IMR-90 (cell line): ENCODE results near the gene OR6C4. TPM values are rescaled to one million over a fixed set of nuclear protein-coding genes. Genes with fewer than 3 reads are reported as not detected.

Experiments used
- ATAC-seq: fragments of 200-7000 bp; cut with Tn5 transposase; 2 replicates; pipeline ENCODE4 v1.9.1; 2020; ENCODE audit warnings: low read depth, mild to moderate bottlenecking, moderate library complexity
- BruUV-seq: library from RNA; stranded (reverse); fragments of 400-500 nt; replicated peaks from 2 replicates; lab custom pipeline; 2021; lab: Mats Ljungman, UMichigan
- CTCF ChIA-PET: fragments of 300-600 bp; formaldehyde crosslinking; extraction: SDS; loops from one replicate; lab custom pipeline; 2021; ENCODE audit warnings: antibody characterized with exemption; lab: Yijun Ruan, JAX
- POLR2A ChIA-PET: fragments of 300-600 bp; sonication (Branson Sonifier 250); formaldehyde crosslinking; loops from one replicate; lab custom pipeline; 2022; ENCODE audit warnings: antibody characterized with exemption; ENCODE audit not compliant: unreplicated experiment; lab: Charles Lee
- DNase-seq: peaks from one replicate; pipeline ENCODE4 v3.0.0; 2013
- H2AFZ ChIP-seq: replicated peaks from 2 replicates; pipeline ENCODE3; 2013; ENCODE audit warnings: low read length, mild to moderate bottlenecking; ENCODE audit not compliant: poor library complexity
- H2AK5ac ChIP-seq: 2 replicates; pipeline ENCODE4 v1.6.1; 2013; ENCODE audit warnings: low read depth, low read length, inconsistent platforms
- H2AK9ac ChIP-seq: replicated peaks from 2 replicates; pipeline ENCODE3; 2013; ENCODE audit warnings: mild to moderate bottlenecking, low read depth, low read length, moderate library complexity; ENCODE audit not compliant: poor library complexity
- H2BK120ac ChIP-seq: 2 replicates; pipeline ENCODE4 v1.6.1; 2013; ENCODE audit warnings: low read depth, low read length, inconsistent platforms
- H2BK15ac ChIP-seq: 3 replicates; pipeline ENCODE4 v1.6.1; 2013; ENCODE audit warnings: low read depth, low read length, inconsistent platforms
- H2BK20ac ChIP-seq: 2 replicates; pipeline ENCODE4 v1.6.1; 2013; ENCODE audit warnings: low read depth, mild to moderate bottlenecking, inconsistent platforms, low read length, moderate library complexity
- H2BK5ac ChIP-seq: 2 replicates; pipeline ENCODE4 v1.6.1; 2013; ENCODE audit warnings: mild to moderate bottlenecking, low read depth, low read length, inconsistent platforms; ENCODE audit not compliant: poor library complexity, severe bottlenecking
- H3K14ac ChIP-seq: replicated peaks from 2 replicates; pipeline ENCODE4 v1.6.1; 2013; ENCODE audit warnings: low read depth, low read length, inconsistent platforms
- H3K18ac ChIP-seq: 2 replicates; pipeline ENCODE4 v1.6.1; 2013; ENCODE audit warnings: low read depth, low read length, control low read depth
- H3K23ac ChIP-seq: 2 replicates; pipeline ENCODE4 v1.6.1; 2013; ENCODE audit warnings: low read depth, low read length, inconsistent platforms
- H3K27ac ChIP-seq: 2 replicates; pipeline ENCODE4 v1.5.1; 2013; ENCODE audit warnings: mild to moderate bottlenecking, control low read depth, low read length; ENCODE audit not compliant: insufficient read depth
- H3K27me3 ChIP-seq: 2 replicates; pipeline ENCODE4 v1.6.1; 2013; ENCODE audit warnings: low read length; ENCODE audit not compliant: control insufficient read depth, insufficient read depth
- H3K36me3 ChIP-seq: 2 replicates; pipeline ENCODE4 v1.6.1; 2013; ENCODE audit warnings: low read length, mixed read lengths; ENCODE audit not compliant: control insufficient read depth, insufficient read depth
- H3K4ac ChIP-seq: 2 replicates; pipeline ENCODE4 v1.6.1; 2013; ENCODE audit warnings: low read depth, low read length, inconsistent platforms
- H3K4me1 ChIP-seq: 2 replicates; pipeline ENCODE4 v1.6.1; 2013; ENCODE audit warnings: low read length, mixed read lengths; ENCODE audit not compliant: control insufficient read depth, insufficient read depth
- H3K4me2 ChIP-seq: 2 replicates; pipeline ENCODE4 v1.6.1; 2013; ENCODE audit warnings: low read depth, mild to moderate bottlenecking, control low read depth, low read length, moderate library complexity
- H3K4me3 ChIP-seq: 2 replicates; pipeline ENCODE4 v1.5.1; 2013; ENCODE audit warnings: low read depth, mild to moderate bottlenecking, control low read depth, low read length, moderate library complexity; ENCODE audit not compliant: insufficient read depth
- H3K56ac ChIP-seq: 2 replicates; pipeline ENCODE4 v1.6.1; 2013; ENCODE audit warnings: low read length, inconsistent platforms; ENCODE audit not compliant: insufficient read depth; ENCODE audit errors: extremely low read depth
- H3K79me1 ChIP-seq, 2 experiments: 2 replicates each; pipeline ENCODE4 v1.6.1; 2013; ENCODE audit warnings: low read length in 2 of 2, inconsistent platforms in 1 of 2, low read depth in 1 of 2
- H3K9ac ChIP-seq: 2 replicates; pipeline ENCODE4 v1.6.1; 2013; ENCODE audit warnings: low read depth, low read length, control low read depth
- H3K9me1 ChIP-seq: 2 replicates; pipeline ENCODE4 v1.6.1; 2013; ENCODE audit warnings: low read length, inconsistent platforms; ENCODE audit not compliant: insufficient read depth
- H3K9me3 ChIP-seq: 2 replicates; pipeline ENCODE4 v1.6.1; 2013; ENCODE audit warnings: low read length; ENCODE audit not compliant: control insufficient read depth, insufficient read depth
- H4K20me1 ChIP-seq: 2 replicates; pipeline ENCODE4 v1.6.1; 2013; ENCODE audit warnings: low read length, inconsistent platforms; ENCODE audit not compliant: insufficient read depth
- H4K5ac ChIP-seq: 2 replicates; pipeline ENCODE4 v1.6.1; 2013; ENCODE audit warnings: mild to moderate bottlenecking, low read depth, low read length, control low read depth
- H4K8ac ChIP-seq, 2 experiments: 2 replicates each; pipeline ENCODE4 v1.6.1; 2013; ENCODE audit warnings: low read depth in 2 of 2, low read length in 2 of 2, control low read depth in 1 of 2, inconsistent platforms in 1 of 2
- H4K91ac ChIP-seq: 2 replicates; pipeline ENCODE4 v1.6.1; 2013; ENCODE audit warnings: low read depth, low read length, inconsistent platforms; ENCODE audit not compliant: insufficient read depth
- BHLHE40 ChIP-seq: fragments of 150-350 bp; IDR thresholded peaks from 2 replicates; pipeline ENCODE4 v1.6.1; 2016; ENCODE audit warnings: mild to moderate bottlenecking, low read depth, low read length
- CEBPB ChIP-seq: IDR thresholded peaks from 2 replicates; pipeline ENCODE4 v1.6.1; 2012; ENCODE audit warnings: low read depth, low read length, improper control_type of control experiment
- CHD1 ChIP-seq: IDR thresholded peaks from 2 replicates; pipeline ENCODE4 v1.6.1; 2012; ENCODE audit warnings: low read depth, low read length, improper control_type of control experiment
- FOS ChIP-seq: fragments of 150-350 bp; IDR thresholded peaks from 2 replicates; pipeline ENCODE4 v1.6.1; 2016; ENCODE audit warnings: low read depth, low read length
- MAFK ChIP-seq: IDR thresholded peaks from 2 replicates; pipeline ENCODE4 v1.6.1; 2012; ENCODE audit warnings: low read depth, low read length, improper control_type of control experiment
- MAZ ChIP-seq: IDR thresholded peaks from 2 replicates; pipeline ENCODE4 v1.6.1; 2012; ENCODE audit warnings: low read depth, mild to moderate bottlenecking, low read length, improper control_type of control experiment, moderate library complexity, borderline replicate concordance
- MXI1 ChIP-seq: IDR thresholded peaks from 2 replicates; pipeline ENCODE4 v1.6.1; 2012; ENCODE audit warnings: low read depth, mild to moderate bottlenecking, low read length, moderate library complexity, borderline replicate concordance
- NFE2L2 ChIP-seq: fragments of 150-350 bp; IDR thresholded peaks from 2 replicates; pipeline ENCODE4 v1.6.1; 2016; ENCODE audit warnings: low read depth, mild to moderate bottlenecking, low read length
- POLR2A ChIP-seq: IDR thresholded peaks from 2 replicates; pipeline ENCODE4 v1.6.1; 2012; ENCODE audit warnings: mild to moderate bottlenecking, low read depth, low read length
- RAD21 ChIP-seq: IDR thresholded peaks from 2 replicates; pipeline ENCODE4 v1.6.1; 2012; ENCODE audit warnings: low read length, improper control_type of control experiment
- RCOR1 ChIP-seq: IDR thresholded peaks from 2 replicates; pipeline ENCODE4 v1.6.1; 2012; ENCODE audit warnings: mild to moderate bottlenecking, low read length, improper control_type of control experiment; ENCODE audit not compliant: insufficient replicate concordance
- RFX5 ChIP-seq: IDR thresholded peaks from 2 replicates; pipeline ENCODE4 v1.8.0; 2012; ENCODE audit warnings: low read depth, mild to moderate bottlenecking, low read length, moderate library complexity
- SMC3 ChIP-seq: fragments of 150-350 bp; IDR thresholded peaks from 2 replicates; pipeline ENCODE4 v1.6.1; 2016; ENCODE audit warnings: low read depth, mild to moderate bottlenecking, antibody characterized with exemption, low read length, moderate library complexity
- WGBS, 2 experiments: methylation state at CpG; one replicate each; pipeline versions ENCODE4 v1.1.5 to v1.1.7; 2013; ENCODE audit warnings: missing lambda C conversion rate in 2 of 2; ENCODE audit not compliant: insufficient read length in 1 of 2; ENCODE audit errors: extremely low coverage in 2 of 2; 5-methylcytosine and 5-hydroxymethylcytosine counted together
- dilution Hi-C: fragments of 300-500 bp; cut with HindIII; formaldehyde crosslinking; loops from one replicate; pipeline ENCODE4 v1.14.3; 2018; ENCODE audit warnings: low sequenced_read_pairs; ENCODE audit not compliant: unreplicated experiment
- in situ Hi-C: fragments of 300-500 bp; cut with MboI; formaldehyde crosslinking; loops from 3 replicates; pipeline ENCODE4 v1.14.3; 2019; ENCODE audit warnings: low sequenced_read_pairs, inconsistent platforms, mixed read lengths
- intact Hi-C: fragments of 100-400 bp; cut with micrococcal nuclease; formaldehyde crosslinking; loops from 2 replicates; pipeline ENCODE4 v1.10.0; 2022
- polyA plus RNA-seq, 3 experiments: library from polyadenylated mRNA; depleted of rRNA; stranded (reverse); fragments of >200 nt; gene quantifications; 2 replicates each; pipeline ENCODE4 v1.2.3, GENCODE V29; 2012; ENCODE audit warnings: low replicate concordance in 1 of 3
- total RNA-seq: library from RNA; depleted of rRNA; stranded (reverse); fragments of >200 nt; gene quantifications from 2 replicates; pipeline ENCODE4 v1.2.3, GENCODE V29; 2012
- TF ChIP-seq, protein P1 (sequence below): fragments of 150-350 bp; IDR thresholded peaks from 2 replicates; pipeline ENCODE4 v1.6.1; 2016; ENCODE audit warnings: low read depth, mild to moderate bottlenecking, low read length, moderate library complexity, borderline replicate concordance
- TF ChIP-seq, protein P2 (sequence below): conservative IDR thresholded peaks from 2 replicates; pipeline ENCODE4 v1.5.1; 2012; ENCODE audit warnings: mild to moderate bottlenecking, low read depth, low read length, improper control_type of control experiment
- TF ChIP-seq, protein P3 (sequence below): fragments of 150-350 bp; IDR thresholded peaks from 2 replicates; pipeline ENCODE4 v1.6.1; 2017; ENCODE audit warnings: mild to moderate bottlenecking, antibody characterized with exemption, low read length, low read depth

The OR6C4 gene
- total and polyA plus RNA-seq, 2 of the 4 experiments (the other 2 are of a cell fraction): not detected

DNA sequence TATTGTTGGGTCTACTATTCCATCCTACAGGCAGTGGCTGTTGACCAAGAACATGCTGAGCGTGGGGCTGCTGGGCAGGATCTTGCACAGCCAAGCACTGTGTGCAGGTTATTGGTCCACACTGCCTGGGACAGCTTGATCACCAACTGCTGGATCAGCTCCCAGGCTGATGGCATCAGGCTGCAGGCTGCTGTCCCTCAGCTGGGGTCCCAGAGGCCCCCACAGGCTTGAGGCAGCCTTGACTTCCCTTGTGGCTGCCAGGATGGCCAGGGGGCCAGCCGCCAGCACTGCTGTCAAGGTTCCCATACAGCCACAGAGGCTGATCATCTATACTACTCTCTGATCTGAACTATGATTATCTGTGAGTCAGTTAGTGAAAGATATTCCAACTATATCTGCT is 32.7 kb downstream of the OR6C4 start:
- Histone ChIP-seq H2BK120ac (no peak overlapping the region), H2BK15ac (no peak overlapping the region), H3K56ac (no peak overlapping the region), H2AK5ac (no peak overlapping the region), H2AFZ (no peak overlapping the region), H3K23ac (no peak overlapping the region), H3K9me1 (no peaks in the 10 kb centered on the region), H3K4me2 (no peak overlapping the region), H3K14ac (no peak overlapping the region), H4K20me1 (no peaks in the 10 kb centered on the region), H3K36me3 (no peaks in the 10 kb centered on the region), H3K27me3 (no peaks in the 10 kb centered on the region), H2BK5ac (no peak overlapping the region), H3K9me3 (no peaks in the 10 kb centered on the region), H3K9ac (no peak overlapping the region), H3K4me3 (no peak overlapping the region), H4K8ac (no peak overlapping the region), H3K4me1 (no peaks in the 10 kb centered on the region), H2BK20ac (no peak overlapping the region), H3K79me1 (no peaks in the 10 kb centered on the region), H3K4ac (no peak overlapping the region), H3K27ac (no peak overlapping the region), H2AK9ac (no peak overlapping the region), H4K91ac (no peak overlapping the region), H4K5ac (no peak overlapping the region), H3K18ac (no peak overlapping the region)
- DNase-seq (no peak), ATAC-seq (no peak)
- ChIA-PET CTCF (no interaction called here), POLR2A (no interaction called here)
- BruUV-seq: no TSS peak
- intact Hi-C loops (no loop called here), dilution Hi-C loops (no loop called here), in situ Hi-C loops (no loop called here)
- TF ChIP-seq, protein P1, sequence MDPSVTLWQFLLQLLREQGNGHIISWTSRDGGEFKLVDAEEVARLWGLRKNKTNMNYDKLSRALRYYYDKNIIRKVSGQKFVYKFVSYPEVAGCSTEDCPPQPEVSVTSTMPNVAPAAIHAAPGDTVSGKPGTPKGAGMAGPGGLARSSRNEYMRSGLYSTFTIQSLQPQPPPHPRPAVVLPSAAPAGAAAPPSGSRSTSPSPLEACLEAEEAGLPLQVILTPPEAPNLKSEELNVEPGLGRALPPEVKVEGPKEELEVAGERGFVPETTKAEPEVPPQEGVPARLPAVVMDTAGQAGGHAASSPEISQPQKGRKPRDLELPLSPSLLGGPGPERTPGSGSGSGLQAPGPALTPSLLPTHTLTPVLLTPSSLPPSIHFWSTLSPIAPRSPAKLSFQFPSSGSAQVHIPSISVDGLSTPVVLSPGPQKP: no peak
- no peak for TF ChIP-seq BHLHE40
- no peak for TF ChIP-seq RAD21
- TF ChIP-seq FOS: no peak
- TF ChIP-seq MAFK: no peak
- no peak for TF ChIP-seq RFX5
- TF ChIP-seq MXI1: no peak
- TF ChIP-seq NFE2L2: no peak
- no peak for TF ChIP-seq SMC3
- TF ChIP-seq POLR2A: no peak
- no peak for TF ChIP-seq CEBPB
- TF ChIP-seq, protein P2, sequence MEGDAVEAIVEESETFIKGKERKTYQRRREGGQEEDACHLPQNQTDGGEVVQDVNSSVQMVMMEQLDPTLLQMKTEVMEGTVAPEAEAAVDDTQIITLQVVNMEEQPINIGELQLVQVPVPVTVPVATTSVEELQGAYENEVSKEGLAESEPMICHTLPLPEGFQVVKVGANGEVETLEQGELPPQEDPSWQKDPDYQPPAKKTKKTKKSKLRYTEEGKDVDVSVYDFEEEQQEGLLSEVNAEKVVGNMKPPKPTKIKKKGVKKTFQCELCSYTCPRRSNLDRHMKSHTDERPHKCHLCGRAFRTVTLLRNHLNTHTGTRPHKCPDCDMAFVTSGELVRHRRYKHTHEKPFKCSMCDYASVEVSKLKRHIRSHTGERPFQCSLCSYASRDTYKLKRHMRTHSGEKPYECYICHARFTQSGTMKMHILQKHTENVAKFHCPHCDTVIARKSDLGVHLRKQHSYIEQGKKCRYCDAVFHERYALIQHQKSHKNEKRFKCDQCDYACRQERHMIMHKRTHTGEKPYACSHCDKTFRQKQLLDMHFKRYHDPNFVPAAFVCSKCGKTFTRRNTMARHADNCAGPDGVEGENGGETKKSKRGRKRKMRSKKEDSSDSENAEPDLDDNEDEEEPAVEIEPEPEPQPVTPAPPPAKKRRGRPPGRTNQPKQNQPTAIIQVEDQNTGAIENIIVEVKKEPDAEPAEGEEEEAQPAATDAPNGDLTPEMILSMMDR: no peak
- no peak for TF ChIP-seq MAZ
- no peak for TF ChIP-seq RCOR1
- TF ChIP-seq CHD1: no peak
- TF ChIP-seq, protein P3, sequence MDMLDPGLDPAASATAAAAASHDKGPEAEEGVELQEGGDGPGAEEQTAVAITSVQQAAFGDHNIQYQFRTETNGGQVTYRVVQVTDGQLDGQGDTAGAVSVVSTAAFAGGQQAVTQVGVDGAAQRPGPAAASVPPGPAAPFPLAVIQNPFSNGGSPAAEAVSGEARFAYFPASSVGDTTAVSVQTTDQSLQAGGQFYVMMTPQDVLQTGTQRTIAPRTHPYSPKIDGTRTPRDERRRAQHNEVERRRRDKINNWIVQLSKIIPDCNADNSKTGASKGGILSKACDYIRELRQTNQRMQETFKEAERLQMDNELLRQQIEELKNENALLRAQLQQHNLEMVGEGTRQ: no peak
- WGBS, 2 experiments: no CpG with 5 or more reads among the region's 2 CpGs
